ENCODE measurements around the gene FDXR. TPM values are rescaled to one million over a fixed set of nuclear protein-coding genes. Genes with fewer than 3 reads are reported as not detected.
"Not testable (repeated sequence)": the region's sequence is repeated elsewhere in the genome, so short reads cannot be mapped to it uniquely, and the experiment has no call there.

Gene FDXR
- total RNA-seq, 1 donor from 2014 or later = 31.5 TPM

DNA sequence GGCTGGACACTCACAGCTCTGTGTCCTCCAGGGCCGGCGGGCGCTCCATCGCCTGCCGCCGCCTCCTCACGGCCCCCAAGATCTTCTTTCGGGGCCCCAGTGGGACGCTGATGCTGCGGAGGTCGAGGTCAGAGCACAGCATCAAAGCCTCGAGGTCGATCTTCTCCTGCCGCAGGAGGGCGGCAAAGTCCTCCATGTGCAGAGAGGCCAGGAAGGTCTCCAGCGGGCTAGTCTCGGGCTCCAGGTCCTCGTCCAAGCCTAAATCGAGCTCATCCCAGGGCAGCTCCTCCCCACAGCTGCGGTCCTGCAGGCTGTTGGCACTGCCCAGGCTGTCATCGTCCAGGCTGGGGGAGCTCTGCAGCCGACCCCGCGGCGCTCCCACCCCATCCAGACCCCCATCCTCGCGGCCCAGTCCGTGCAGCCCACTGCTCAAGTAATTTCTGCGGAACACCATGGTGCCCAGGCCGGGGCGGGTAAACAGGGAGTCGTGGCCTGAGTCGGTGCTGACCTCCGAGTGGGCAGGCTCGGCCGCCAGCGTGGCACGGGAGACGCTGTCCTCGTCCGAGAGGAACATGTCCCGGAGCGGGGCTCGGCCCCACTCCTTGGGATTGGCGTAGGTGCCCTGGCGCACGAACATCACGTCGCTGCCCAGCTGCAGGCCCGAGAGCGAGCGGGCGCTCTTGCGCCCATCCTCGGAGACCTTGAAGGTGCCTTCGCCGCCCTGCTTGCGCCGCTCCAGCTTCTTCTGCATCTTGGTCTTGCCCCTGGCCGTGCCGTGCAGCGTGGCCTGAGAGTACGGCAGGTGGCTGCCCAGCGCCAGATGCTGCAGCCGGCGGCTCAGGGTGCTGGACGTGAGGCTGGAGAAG is 46.9 kb upstream of the FDXR start:
- TF ChIP-seq CTCF (conservative IDR thresholded peaks at IDR 0.05; ENCODE audit: low read depth, low read length) = no peak
- no peak for DNase-seq (ENCODE audit: low read depth)
- no peak overlapping the region for H3K4me3 ChIP-seq (ENCODE audit: low read depth, low read length)

- no peak for TF ChIP-seq CTCF (conservative IDR thresholded peaks at IDR 0.05; ENCODE audit: low read depth, low read length)
- DNase-seq (ENCODE audit: low read depth) = no peak
- no peak overlapping the region for H3K4me3 ChIP-seq (ENCODE audit: low read depth, low read length)
Measured at GRCh38 chr17:74918906-74919305, 46.1 kb upstream of the FDXR start.

- H3K4me3 ChIP-seq (ENCODE audit: low read depth, low read length) = no peak overlapping the region
- TF ChIP-seq CTCF (conservative IDR thresholded peaks at IDR 0.05; ENCODE audit: low read depth, low read length) = no peak
- no peak for DNase-seq (ENCODE audit: low read depth)
Measured at GRCh38 chr17:74917430-74917829, 44.6 kb upstream of the FDXR start.

- TF ChIP-seq CTCF (conservative IDR thresholded peaks at IDR 0.05; ENCODE audit: low read depth, low read length) = no peak
- DNase-seq (ENCODE audit: low read depth) = no peak
- no peak overlapping the region for H3K4me3 ChIP-seq (ENCODE audit: low read depth, low read length)
Measured at GRCh38 chr17:74916851-74917199, 44.0 kb upstream of the FDXR start.

- no peak for TF ChIP-seq CTCF (conservative IDR thresholded peaks at IDR 0.05; ENCODE audit: low read depth, low read length)
- no peak for DNase-seq (ENCODE audit: low read depth)
- no peak overlapping the region for H3K4me3 ChIP-seq (ENCODE audit: low read depth, low read length)
Measured at GRCh38 chr17:74916136-74916850, 43.5 kb upstream of the FDXR start.

- H3K4me3 ChIP-seq (ENCODE audit: low read depth, low read length) = not testable (repeated sequence)
- DNase-seq (ENCODE audit: low read depth) = peak; percentile 1
Measured at GRCh38 chr17:74911423-74911822, 38.6 kb upstream of the FDXR start.

- DNase-seq (ENCODE audit: low read depth) = not testable (repeated sequence)
Measured at GRCh38 chr17:74909097-74909496, 36.3 kb upstream of the FDXR start.

GRCh38 chr17:74907012-74907411 is 34.2 kb upstream of the FDXR start:
- DNase-seq (ENCODE audit: low read depth) = no peak
- no peak overlapping the region for H3K4me3 ChIP-seq (ENCODE audit: low read depth, low read length)
- TF ChIP-seq CTCF (conservative IDR thresholded peaks at IDR 0.05; ENCODE audit: low read depth, low read length) = no peak

More at GRCh38 chr17:74909097-74909496, 36.3 kb upstream of the FDXR start:
- H3K4me3 ChIP-seq (ENCODE audit: low read depth, low read length) = not testable (repeated sequence)

GRCh38 chr17:74906214-74906793 is 33.5 kb upstream of the FDXR start:
- not testable (repeated sequence) for DNase-seq (ENCODE audit: low read depth); H3K4me3 ChIP-seq (ENCODE audit: low read depth, low read length)

Measured in epithelial cell of proximal tubule (primary cell).